Measurements from ENCODE around the gene FOLR1.

GRCh38 chr11:72231396-72232259 is 39.7 kb downstream of the FOLR1 start:
- TF ChIP-seq CTCF (IDR thresholded peaks at IDR 0.05) (no peak), POLR2A (IDR thresholded peaks at IDR 0.05) (no peak), POLR2AphosphoS5 (IDR thresholded peaks at IDR 0.05; ENCODE audit: insufficient read depth in 1 of 2, low read depth in 1 of 2) (no peak)
